GM21825 (cell line): ENCODE data around the gene PALLD.

Source experiments
- ATAC-seq: cut with Tn5 transposase; IDR thresholded peaks from one replicate; pipeline ENCODE4 v1.9.1; 2021; ENCODE audit warnings: mild to moderate bottlenecking, moderate library complexity; ENCODE audit not compliant: unreplicated experiment

PALLD gene

DNA sequence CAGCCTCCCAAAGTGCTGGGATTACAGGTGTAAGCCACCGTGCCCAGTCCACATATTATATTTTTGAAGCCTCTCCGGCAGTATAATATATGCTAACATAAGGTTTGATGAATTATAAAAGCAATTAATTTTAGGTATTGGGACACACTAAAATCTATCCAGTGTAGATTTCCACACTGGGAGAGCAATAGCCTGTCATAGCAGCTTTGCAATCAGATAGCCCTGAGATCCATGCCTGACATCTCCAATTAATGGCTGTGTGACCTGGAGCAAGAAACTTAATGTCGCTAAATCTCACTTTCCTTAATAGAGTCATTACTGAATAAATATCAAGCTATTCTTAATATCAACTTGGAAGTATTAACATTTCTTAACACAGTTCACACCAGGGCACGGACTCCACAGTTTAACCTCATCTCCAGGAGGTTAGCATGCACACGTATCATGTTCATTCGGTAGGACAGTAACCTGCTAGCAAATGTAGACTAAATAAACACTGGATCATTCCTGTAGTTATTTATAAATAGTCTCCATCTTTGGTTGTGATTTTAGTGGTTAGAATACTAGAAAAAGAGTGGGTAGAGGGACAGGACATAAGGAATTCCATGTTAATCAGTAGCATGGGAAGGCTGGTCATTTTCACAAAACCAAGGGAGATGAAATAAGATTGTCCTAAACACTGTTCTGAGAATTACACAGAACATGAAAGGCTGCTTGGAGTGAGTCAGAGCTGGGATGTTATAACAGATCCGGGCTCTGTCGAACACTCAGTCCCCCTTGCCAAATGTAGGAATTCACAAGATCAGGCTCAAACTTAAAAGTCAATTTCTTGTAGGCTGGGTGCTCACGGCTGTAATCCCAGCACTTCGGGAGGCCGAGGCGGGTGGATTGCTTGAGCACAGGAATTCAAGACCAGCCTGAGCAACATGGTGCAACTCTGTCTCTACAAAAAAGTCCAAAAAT lies 254.7 kb downstream of the PALLD start:
- ATAC-seq, result no peak

DNA sequence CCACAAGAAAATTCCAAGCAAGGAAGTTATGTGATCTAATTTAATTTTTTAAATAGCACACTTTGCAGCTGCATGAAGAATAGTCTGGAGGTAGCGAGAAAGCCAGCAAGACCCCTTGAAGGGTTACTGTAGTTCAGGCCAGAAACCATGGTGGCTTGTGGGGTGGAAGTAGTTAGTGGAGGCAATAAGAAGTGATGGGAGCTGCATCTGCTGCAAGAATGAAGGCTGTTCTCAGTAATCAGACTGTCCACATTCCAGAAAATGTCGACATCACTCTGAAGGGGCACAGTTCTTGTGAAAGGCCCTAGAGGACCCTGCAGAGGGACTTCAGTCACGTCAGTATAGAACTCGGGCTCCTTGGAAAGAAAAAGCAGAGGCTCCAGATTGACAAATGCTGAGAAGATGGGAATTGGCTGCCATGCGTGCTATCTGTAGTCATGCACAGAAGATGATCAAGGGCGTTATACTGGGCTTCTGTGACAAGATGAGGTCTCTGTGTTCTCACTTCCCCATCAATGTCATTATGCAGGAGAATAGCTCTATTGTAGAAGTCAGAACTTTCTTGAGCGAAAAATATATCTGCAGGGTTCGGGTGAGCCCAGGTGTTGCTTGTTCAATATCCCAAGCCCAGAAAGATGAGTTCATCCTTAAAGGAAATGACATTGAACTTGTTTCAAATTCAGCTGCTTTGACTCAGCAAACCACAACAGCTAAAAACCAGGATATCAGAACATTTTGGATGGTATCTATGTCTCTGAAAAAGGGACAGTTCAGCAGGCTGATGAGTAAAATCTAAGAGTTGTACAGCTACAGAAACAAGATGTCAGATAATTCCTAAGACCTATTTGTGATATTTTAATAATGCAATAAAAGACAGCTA lies 259.0 kb downstream of the PALLD start:
- no peak for ATAC-seq

DNA sequence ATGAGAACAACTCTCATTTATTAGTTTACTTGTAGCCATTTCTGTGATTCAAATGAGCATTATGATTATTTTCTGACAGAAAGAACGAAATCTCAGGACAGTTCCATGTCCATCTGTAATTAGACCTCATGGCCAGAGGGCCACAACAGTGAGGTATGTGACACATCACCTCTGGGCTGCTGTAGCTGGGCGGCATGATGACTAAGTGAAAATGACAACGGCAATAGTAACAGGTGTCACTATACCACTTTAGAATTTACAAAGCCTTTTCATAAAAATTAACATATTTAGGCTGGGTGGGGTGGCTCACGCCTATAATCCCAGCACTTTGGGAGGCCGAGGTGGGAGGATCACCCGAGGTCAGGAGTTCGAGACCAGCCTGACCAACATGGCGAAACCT lies 260.6 kb downstream of the PALLD start:
- no peak for ATAC-seq

DNA sequence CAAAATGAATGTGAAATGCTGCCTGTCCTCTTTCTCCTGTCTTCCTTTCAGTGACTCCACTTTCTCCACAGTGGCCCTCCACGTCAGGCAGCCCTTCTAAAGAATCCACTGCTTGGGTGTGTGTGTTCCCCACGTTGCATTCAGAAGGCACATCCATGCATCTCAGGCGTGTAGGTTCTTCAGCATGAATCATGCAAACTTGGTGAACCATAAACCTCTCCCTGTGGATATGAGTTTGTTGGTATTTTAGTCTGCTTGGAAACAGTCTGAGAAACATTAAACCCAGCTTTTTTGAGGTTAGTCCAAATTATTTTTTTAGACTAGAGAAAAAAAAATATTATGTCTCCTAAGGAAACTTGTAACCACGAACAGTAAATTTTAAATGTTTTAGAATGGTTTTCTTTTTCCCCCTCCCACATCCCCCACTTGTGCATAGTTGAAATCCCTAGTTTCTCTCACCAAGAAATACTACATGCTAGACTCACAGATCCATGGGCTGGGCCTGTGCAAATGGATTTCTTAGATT lies 261.6 kb downstream of the PALLD start:
- ATAC-seq, result no peak

DNA sequence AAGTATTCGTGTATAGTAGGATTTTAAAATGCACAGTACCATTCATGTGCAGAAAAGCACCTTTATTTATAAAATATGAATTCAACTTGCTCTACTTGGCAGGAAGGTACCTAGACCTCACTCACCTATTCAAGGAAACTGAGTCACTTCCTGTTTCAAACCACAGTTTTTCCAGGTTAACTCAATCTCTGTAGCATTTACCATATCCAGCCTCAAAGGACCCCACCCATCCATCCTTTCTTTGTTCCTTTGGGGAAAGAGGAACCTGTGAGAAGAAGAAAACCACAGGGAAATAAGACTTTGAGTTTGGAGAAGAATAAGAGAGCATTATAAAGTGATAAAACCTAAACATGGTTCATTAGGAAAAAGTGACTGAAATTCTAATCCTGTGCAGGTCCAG lies 262.5 kb downstream of the PALLD start:
- no peak for ATAC-seq

DNA sequence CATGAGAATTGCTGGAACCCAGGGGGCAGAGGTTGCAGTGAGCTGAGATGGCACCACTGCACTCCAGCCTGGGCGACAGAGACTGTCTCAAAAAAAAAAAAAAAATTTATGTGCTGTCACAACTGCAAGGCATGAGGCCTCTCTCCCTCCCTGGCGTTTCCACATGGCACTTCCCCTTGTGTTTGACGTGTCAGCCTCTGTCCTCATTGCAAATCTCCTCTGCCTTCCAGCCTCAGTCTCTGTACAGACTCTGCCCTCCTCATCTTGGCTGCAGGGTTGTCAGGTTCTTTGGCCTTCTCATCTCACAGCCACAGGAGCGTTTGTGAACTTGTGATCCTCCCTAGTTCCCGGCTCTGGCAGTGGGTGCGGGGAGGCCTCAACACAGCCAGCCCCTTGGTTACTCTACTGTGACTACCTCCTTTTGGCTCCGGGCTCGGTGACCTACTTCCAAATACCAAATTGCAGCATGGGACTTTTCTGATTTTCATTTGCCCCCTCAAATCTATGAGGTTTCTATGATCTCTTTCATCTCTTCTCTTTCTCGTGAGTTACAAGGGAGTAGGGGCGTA lies 263.2 kb downstream of the PALLD start:
- ATAC-seq, result no peak

DNA sequence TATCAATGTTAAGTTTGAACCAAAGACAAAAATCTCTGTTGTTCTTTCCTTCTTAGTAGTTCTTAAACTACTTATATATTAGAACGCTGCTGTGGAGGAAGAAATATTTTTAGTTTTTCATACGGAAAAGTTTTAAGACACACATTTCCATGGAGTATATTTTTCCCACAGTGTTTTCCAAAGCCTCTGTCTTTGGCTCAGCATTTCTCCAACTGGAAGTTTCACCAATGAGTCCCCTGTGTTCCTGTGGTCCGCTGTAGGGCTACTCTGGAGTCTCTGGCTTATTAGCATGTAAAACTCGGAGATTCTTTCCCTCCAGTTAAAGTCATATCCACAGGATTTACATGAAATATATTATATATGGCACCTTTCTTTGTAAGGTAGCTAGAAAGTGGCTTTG lies 264.2 kb downstream of the PALLD start:
- no peak for ATAC-seq

DNA sequence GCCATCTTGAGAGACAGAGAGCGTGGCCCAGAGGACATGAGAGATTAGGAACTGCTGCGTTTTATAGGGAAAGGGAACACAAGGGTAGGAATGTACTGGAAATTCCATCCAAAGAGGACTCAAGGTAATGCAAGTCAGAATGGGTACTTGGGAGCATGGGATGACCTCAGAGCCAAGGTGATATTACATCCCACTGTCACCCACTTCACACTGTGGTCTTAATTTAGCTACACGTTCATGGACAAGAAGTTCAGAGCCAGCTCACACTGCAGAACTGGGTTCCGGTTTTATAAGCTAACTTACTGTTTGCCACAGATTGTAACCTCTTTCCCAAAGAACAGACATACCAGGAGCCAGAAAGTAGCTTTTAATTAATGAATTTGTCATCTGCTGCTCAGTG lies 268.5 kb downstream of the PALLD start:
- ATAC-seq, result no peak

DNA sequence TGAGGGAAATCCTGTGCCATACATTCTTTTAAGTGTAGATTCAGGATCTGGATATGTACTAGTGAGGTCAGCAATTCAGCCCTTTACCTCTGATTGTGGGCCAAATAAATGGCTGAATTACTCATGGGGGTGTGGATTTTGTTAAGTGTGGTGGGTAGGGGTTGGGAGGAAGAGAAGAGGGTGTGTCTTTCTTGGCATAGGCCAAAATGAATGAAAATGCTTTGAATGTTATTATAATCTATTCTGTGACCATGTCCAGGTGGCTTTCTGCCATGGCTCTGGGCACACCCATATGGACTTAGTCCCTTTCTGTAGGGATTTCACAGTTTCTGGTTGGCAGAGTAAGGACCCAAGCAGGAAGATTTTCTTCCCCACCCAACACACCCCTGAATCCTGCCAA lies 268.9 kb downstream of the PALLD start:
- ATAC-seq, result no peak

DNA sequence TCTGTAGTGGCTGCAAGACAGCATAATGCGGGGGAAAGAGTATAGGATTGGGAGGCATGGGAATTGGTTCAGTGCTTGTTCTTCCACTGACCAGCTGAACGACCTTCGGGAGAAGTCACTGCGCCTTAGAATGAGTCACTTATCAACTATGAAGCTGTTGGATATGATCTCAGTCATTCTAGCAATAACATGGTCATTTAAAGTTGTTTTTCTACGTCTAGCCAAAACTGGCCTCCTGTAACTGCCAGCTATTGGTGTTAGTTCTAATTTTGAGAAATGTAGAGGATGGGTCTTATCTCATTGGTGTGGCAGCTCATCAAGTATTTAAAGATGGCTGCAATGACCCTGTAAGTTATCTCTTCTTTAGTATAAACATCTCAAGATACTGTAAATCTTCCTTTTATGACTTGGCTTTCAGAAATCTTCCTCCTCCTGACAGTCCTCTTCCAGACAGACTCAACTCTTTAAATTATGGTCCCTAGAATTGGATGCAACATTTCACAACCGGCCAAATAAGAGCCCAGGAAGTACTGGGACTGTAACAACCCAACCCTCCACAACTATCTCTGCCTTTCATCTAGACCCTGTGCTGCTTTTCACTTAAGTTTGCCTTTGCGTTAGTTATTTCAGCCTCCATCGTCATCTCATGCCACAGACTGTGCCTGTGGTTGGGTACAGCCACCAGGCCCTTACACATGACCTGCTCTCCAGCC lies 269.9 kb downstream of the PALLD start:
- ATAC-seq, result no peak

DNA sequence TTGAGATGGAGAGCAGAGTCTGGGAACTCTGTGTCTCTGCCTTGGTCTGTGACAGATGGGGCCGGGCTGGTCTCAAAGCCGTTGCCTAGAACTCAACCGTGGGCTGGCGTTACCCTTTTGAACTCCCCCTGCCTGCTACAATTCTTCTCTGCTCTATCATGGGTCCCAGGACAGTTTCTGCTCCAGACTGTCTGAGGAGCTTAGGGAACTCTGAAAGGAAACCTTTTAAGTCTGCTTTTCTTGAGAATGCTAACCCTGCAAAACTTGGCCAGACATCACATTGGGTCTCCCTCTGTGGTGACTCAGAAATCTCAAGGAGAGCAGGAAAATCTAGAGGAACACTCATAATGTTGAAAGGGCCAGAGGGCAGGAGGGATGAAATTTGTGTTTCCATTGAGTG lies 272.6 kb downstream of the PALLD start:
- no peak for ATAC-seq

DNA sequence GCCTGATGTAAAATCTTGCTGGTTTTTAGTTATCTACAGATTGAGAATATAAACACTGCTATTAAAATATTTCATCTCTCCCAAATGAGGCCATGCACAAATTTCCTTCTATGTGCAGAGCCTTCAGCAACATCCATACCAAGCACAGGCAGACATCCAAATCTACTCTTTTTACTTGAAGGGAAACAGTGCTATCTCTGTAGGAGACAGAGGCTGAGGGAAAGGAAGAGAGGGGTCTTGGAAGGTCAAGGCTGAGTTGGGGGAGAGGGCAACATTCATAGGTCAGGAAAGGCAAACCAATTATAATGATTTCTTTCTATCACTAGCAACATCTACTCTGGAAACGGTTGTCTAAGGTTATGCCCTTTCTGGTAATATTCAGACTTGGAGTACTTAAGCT lies 273.0 kb downstream of the PALLD start:
- no peak for ATAC-seq

DNA sequence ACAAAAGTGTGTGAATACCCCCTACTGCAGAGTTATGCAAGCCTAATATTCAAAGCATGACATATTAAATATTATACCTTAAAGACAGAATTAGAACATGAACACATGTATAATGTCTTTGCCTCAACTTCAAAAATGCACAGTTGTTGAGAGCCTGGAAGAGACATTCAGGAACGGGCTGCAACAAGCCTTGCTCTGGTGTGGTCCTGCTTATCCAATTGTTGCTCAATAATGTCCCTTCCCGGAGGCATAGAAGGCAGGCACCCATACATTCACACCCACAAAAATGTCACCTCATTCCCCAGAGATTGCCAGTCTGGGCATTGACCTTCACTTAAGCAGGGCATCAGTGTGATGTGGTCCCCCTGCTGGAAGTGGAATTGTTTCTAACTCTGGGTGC lies 274.4 kb downstream of the PALLD start:
- ATAC-seq, result no peak

DNA sequence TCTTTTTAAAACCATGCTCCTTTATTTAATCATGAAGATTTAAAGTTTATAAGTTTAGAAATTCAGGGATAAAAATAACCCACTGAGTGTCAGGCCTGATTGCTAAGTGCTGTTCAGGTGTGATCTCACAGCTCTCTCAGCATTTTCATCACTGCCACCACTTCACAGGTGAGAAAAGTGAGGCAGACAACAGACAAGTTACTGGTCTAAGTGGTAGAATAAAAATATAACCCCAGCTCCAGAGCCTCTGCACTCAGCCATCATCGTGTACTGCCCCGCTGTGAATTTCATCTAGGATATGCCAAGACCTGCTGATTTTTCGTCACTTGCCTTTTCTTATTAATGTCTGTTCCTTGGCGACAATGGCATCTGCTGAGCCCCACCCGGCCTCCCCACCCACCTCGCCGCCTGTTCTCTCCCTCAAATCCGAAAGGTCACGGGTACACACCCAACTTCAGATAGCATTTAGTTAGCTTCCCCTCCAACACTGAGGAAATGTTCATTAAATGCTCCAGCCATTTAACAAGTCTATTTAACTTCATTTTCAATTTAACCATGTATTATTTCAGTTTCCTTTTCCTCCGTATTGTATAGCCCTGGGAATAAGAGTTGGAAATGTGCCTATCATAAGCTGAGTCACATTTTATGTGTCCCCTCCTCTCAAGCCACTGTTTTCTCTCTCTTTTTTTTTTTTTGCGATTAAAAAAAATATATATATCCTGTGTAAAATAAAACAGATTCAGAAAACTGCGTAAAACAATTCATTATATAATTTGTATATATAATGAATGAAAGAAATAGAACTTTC lies 276.7 kb downstream of the PALLD start:
- no peak for ATAC-seq

DNA sequence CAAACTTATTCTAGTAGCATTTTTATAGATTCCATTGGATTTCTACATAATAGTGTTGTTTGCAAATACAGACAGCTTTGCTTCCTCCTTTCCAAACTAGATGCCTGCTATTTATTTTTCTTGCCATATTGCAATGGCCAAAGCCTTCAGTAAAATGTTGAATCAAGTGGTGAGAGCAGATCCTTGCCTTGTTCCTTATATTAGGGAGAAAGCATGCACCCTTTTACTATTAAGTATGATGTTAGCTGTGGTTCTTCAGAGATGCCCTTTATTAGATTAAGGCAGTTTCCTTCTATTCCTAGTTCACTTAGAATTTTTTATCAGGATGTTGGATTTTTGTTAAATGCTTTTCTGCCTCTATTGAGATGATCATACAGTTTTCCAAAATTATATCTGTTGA lies 279.5 kb downstream of the PALLD start:
- ATAC-seq, result no peak

DNA sequence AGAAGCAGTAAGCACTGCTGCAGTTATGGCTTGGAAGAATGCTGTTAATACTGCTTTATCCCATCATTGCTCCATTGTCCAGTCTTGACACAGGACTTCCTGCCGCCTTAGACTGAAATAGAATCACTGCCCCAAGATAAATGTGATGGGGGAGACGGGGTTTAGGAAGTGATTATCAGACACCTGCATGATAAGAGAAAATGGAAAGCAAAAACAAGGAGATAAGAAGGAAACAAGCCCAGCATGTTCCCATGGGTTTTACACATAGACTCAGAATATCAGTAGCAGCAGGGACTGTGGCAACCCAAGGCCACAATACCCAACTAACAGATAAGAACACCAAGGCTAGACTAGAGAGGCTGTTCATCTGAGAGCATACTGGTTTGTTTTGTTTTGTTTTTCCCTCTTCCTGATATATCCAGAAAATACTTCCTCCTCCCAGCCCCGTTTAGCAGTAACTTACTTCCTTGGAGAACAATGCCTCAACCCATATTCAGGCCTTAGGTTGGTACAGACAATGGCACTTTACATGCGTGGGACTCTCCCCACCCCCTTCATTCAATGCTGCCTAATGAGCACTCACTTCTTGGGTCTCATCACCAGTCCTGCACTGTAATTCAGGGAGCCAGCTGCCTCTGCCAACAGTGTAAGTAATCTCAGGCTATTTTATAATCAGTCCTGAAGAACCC lies 280.6 kb downstream of the PALLD start:
- ATAC-seq, result no peak

DNA sequence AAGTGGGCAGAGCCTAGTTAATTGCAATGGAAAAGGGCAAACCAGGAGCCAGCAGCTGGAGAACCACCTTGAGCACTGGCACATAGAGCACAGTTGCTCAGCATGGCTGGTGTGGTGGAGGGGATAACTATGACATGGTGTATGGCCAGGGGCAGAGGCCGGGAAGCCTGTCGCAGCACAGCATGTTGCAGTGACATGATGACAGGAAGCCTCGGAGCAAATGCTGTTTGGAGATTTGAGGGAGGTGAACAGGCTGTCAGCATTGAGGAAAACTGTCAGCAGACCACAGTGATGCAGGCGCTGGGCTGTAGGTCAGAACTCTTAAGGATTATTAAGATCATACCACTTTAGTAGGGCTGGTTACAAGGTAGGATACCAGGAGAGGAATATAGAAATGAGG lies 284.5 kb downstream of the PALLD start:
- no peak for ATAC-seq

DNA sequence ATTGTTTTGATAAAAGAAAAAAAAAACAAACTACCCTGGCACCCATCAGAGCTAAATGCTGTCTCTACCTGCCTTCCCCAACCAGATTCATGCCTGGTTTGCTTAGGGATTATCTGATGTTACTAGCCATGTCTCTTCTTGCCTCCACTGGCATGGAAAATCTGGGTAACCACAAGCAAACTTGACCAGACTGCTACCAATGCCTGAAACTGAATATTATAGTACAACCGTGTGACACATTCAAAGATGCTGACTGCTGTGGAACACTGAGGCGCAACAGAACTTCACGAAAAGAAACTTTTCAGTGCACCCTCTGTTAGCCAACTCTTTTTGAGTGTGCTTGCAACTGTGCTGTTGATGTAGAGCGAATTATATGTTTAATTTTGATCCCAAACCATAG lies 285.1 kb downstream of the PALLD start:
- ATAC-seq, result no peak

DNA sequence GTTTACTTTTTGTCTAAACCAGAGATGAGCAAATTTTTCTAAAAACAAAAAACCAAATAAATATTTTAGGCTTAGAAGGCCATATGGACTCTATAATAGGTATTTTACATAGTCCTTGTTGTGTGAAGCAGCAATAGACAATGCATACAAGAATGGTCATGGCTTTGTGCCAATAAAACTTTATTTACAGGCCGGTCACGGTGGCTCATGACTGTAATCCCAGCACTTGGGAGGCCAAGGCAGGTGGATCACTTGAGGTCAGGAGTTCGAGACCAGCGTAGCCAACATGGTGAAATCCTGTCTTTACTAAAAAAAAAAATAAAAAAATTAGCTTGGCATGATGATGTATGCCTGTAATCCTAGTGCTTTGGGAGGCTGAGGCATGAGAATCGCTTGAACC lies 285.6 kb downstream of the PALLD start:
- no peak for ATAC-seq
